Stimulated activated CD4-positive, alpha-beta T cell treated with anti-CD3 and anti-CD28 coated beads, TNF-alpha, amount 100 ng/mL, for 24 hours (primary cell): Measurements from ENCODE around the gene ESYT2.
"Not testable (repeated sequence)": the region's sequence is repeated elsewhere in the genome, so short reads cannot be mapped to it uniquely, and the experiment has no call there.

Source experiments
- DNase-seq, 3 experiments: peaks; one replicate each; pipeline ENCODE4 v3.0.0-alpha.2; 2020; ENCODE audit warnings: low read depth in 3 of 3

ESYT2 gene

DNA sequence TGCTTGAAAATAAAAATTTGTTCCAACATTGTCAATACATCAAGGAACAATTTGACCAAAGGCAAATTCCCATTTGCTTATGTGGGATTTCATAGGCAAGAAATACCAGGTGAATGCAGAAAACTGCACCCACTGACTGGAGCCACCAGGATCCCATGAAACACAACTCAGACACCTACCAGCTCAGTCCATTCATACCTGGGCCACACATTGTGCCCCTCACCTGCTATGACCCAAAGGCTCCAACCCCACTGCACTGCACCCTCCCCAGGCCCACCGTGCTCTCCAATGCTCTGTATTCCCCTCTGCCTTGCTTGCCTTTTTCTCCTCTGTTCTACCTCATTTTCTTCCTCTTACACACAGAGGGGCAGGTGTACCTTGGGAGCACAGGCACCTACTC lies 130.0 kb downstream of the ESYT2 start:
- DNase-seq: no peak

DNA sequence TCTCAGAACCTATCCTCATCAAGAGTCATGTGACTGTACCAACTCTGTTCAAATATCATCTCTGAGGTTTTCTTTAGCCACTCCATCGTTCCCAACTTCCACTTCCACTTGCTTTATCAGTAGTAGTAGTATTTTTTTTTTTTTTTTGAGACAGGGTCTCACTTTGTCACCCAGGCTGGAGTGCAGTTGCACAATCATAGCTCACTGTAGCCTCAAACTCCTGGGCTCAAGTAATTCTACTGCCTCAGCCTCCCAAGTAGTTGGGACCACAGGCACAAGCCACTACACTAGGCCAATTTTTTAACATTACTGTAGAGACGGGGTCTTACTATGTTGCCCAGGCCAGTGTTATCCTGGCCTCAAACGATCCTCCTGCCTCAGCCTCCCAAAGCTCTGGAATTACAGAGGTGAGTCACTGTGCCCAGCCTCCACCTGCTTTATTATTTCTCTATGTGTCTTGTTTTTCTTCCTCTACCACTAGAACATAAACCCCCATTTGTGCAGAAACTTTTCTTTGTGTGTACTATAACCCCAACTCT lies 130.6 kb downstream of the ESYT2 start:
- DNase-seq: no peak

DNA sequence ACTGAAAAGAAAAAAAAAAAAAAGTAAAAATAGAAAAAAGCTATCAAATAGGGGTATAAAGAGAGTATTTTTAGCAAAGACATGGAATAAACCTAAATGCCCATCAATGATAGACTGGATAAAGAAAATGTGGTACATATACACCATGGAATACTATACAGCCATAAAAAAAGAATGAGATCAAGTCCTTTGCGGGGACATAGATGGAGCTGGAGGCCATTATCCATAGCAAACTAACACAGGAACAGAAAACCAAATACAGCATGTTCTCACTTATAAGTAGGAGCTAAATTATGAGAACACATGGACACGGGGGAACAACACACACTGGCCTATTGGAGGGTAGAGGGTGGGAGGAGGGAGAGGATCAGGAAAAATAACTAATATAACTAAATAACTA lies 131.7 kb downstream of the ESYT2 start:
- DNase-seq: not testable (repeated sequence)

DNA sequence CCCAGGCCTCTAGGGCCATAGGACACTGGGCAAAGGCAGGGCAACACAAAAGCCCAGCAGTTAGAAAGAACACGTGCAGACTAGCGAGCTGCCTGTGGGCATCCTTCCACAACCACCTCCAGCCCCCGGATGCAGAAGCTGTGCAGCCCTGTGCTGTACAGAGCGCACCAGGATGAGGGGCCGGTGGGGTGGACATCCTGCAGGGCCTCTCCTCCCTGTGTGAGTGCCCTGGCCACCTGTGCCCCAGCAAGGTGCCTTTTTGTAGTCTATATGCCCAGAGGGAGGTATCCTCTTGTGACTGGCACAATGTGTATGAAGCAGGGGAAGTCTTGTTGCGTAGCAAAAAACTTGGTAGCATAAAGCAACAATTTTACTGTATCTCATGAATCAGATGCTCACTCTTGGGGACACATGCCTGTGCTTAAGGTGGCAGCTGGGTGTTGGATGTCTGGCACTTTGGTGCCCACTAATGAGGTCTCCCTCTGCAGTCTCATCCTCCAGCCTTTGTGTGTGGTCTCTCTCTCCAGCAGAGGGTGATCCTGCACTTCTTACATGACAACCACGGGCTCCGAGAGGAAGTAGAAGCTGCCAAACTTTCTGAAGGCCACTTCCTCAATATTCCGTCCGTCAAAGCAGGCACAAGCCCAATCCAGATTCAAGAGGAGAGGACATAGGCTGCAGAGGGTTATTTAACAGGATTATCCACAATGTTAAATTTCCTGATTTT lies 133.4 kb downstream of the ESYT2 start:
- DNase-seq: peak in 1 of 3 experiments; percentile 34

DNA sequence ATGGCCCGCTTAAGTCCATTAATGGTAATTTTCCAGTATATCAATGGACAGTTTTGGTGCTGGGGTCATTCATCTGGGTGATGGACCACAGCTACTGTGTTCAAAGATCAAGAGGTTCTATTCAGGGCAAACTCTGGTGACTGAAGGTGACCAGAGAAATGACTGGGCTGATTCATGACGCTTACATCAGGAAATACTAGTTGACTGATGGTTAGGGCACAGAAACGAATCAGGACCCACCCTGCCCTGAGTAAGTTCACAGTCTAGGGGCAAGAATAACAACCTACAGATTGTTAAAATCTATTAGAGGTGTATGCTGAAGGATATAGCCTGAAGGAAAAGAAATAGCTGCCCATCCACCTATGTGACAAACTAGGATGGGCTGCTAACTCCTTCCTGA lies 134.3 kb downstream of the ESYT2 start:
- no peak for DNase-seq

DNA sequence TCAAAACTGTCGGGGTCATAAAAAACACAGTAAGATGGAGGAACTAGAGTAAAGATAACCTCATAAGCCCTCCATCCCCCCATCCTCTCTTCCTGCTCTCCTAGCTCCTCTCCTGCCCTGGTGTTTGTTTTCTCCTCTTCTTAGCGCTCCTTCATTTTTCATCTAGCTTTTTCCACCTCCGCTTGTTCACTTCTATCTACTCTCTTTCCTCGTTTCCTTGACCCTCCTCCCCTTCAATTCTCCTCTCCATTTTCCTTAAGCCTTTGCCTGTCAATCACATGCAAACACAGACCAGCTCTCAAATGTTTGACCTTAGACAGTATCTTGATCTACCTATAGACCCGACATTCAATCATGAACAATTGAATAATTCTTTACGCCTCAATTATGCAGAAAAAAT lies 134.7 kb downstream of the ESYT2 start:
- DNase-seq: no peak

DNA sequence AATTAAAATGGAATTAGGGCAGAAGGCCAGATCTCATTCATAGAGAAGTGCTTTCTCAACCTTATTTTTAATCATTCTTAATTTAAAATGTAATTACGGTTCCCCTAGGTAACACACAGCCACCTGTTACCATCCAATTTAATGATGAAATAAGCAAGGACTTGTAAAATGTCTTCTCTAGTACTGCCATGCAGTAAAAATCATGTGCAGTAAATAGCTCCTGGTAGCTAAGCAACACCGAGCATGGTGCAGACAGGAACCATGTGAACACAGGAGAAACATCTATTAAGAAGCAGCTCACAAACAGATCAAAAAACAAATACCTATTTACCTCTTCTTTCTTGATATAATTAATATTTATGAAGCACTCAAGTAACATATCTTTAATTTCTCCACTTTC lies 139.8 kb downstream of the ESYT2 start:
- no peak for DNase-seq

DNA sequence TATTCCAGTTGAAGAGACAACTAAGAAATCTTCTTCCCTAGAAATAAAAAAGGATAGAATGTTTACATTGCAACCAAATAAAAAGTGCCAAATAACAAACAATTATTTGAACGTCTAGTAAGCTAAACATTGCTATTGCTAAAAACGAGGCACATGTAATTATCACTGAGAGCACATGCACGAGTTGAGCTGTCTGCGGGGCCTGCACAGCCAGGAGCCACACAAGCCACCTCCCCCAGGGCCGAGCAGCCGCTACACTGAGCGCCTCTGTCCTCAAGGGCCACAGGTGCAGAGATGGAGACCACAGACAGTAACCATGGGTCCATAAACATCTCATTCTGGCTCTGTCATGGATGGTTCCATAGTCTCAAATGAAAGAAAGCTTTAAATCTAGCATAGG lies 141.9 kb downstream of the ESYT2 start:
- no peak for DNase-seq

DNA sequence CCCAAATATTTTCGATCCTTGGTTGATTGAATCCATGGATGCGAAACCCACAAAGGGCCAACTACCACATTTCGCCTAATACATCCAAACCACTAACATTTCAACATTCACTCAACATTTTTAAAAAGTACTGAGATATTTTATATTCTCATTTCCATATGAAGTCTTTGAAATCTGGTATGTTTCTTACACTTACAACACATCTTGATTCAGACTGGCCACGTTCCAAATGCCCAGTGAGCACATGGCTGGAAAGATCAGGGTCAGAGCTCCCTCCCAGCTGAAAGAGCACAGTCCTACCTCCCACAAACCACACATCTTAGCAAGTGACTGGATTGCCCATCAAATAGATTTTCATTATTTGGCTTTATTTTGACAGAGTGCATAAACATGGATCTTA lies 143.6 kb downstream of the ESYT2 start:
- no peak for DNase-seq

DNA sequence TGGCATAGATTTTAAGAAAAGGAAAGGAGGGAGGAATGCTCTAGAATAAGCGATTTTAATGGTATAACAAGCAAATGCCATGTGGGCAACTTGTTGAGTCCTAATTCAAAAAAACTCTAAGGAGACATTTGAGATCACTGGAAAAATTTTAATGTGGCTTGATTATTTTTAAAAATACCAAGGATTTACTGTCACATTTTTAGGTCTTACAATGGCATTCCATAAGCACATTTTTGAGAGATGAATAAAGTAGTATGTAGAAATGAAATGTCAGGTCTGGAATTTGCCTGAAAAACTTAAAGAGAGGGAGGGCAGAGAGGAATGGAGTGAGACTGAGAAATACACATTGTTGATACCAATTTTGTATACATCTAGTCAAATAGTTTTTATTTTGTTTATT lies 145.0 kb downstream of the ESYT2 start:
- DNase-seq: no peak

DNA sequence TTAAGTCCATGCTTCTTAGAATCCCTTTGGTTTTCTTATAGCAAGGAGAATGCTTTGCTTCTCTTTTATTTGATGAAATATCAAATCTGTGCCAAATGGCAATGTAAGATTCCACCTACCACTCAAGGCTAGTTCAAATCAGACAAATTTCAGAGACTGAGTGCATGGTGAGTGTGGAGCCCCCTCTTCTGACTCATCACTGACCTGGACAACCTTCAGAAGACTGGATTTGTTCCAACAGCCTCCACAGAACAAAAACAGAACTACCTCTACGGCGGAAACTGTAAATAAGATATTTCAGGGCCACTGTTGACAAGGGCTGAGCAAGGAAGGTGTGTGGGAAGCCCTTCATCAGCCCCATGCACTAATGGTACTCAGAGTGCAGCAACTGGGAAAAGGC lies 145.8 kb downstream of the ESYT2 start:
- DNase-seq: no peak

DNA sequence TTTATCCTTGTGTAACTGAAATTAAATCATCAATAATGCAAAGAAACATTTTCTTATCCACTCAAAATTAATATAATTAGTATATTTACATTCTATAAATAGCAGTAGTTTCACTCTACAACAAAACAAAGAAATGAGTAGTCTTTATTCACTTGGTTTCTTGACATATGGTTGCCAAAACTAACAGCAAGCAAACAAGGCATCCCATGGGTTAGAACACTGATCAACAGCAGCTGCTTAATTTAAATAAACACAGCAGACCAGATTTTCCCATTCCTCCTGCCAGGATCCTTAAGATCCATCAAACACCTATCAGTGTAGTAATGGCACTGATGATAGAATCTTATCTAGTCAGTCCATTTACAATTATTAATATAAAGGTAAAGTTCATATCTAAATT lies 146.9 kb downstream of the ESYT2 start:
- DNase-seq: no peak
